Activated T-helper 9 cell treated with anti-CD3 and anti-CD28 coated beads, Interleukin-2, amount 50 U/mL, for 16 hours (primary cell): ENCODE data around the gene ATP8A1.
"Not testable (repeated sequence)": the region's sequence is repeated elsewhere in the genome, so short reads cannot be mapped to it uniquely, and the experiment has no call there.

Experiments used
- DNase-seq: peaks from one replicate; pipeline ENCODE4 v3.0.0-alpha.2; 2020; ENCODE audit warnings: low read depth

Gene ATP8A1

GRCh38 chr4:42501624-42502401, 155.1 kb downstream of the ATP8A1 start:
- no peak for DNase-seq

DNA sequence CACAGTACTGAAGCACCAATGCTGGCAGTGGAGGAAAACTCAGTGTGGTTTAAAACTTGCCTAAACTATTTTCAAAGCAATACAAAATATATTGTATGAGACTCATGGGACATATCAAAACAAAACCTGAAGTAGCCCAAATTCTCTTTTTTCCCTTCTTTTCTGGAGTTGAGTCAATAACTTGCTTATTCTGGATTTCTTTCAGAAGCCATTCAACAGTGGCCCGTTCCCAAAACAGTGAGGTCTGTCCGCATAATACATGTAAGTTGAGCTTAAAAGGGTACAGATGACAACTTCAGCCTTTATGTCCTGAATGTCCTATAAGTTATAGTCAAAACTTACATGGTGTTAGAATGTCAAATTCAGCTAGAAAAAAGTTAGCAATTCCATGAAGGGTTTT, 158.9 kb downstream of the ATP8A1 start:
- no peak for DNase-seq

DNA sequence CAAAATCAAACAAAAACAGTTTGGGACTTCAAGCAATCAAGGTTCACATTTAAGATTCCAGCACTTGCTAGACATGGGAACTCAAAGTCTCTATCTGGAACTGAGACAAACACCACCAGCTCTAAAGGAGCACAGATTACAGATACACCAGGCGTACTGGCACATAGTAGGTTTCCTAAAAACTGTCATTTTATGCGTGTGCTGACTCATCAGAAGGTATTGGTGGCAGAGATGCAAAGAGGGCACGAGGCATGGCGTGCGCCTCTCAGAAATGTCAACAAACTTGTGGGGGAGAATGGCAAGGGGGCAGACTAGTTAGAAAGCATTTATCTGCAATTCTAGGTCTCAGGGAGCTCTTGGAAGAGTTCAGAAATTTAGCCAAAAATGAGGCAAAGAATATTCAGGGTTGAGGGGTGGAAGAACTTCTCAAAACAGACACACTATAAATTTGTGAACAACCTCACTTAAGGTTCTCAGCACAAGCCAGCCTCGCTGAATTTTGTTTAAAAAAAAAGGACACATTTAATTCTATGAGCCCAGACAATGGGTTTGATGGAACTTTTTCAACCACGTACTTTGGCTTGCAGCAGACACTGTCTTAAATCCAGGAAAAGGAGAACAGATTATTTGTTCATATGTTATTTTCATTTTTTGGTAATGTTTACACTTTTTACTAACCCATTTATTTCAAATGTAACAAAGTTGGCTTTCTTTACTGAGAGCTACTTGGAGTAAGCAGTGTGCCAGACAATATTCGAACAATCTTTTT, 159.6 kb downstream of the ATP8A1 start:
- no peak for DNase-seq

GRCh38 chr4:42492962-42493361, 163.9 kb downstream of the ATP8A1 start:
- DNase-seq, result no peak

- no peak for DNase-seq
These were observed 166.9 kb downstream of the ATP8A1 start for GRCh38 chr4:42490015-42490414.

- no peak for DNase-seq
These were observed 167.8 kb downstream of the ATP8A1 start for GRCh38 chr4:42489095-42489494.

- DNase-seq, result no peak
These were observed 168.4 kb downstream of the ATP8A1 start for GRCh38 chr4:42488554-42488953.

DNA sequence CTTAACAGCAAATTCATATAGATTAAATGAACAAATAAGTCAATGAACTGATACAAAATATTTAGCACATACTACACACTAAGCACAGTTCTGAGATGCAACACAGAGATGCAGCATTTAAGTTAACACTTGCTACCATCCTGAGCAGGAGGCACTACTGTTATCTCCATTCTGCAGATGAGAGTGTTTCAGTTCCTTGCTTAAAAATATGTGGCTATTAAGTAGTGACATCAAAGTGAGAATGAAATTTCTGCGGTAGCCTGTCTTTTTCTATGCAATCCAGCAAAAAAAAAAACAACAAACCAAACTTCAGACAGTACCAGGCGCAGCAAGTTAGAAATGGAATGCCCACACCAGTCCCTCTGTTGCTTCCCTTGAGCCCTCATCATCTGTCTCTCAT, 168.8 kb downstream of the ATP8A1 start:
- no peak for DNase-seq

GRCh38 chr4:42487230-42487629, 169.7 kb downstream of the ATP8A1 start:
- no peak for DNase-seq

DNA sequence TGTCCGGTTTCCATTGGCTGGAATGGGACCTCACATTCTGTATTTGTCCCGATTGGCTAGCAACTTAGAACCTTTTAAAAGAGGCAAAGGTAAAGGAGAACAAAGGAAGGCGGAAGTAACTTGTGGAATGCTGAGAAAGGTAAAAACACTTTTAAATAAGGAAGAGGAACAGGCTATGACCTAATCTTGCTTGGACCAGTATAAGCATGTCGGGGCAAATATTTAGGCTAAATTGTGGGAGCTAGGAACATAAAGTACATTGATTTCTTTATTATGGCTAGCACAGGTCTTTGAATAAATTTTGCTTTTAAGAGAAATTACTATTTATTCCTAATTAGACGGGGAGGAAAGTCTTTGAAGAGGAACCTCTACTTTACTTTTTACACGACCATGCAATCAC, 170.7 kb downstream of the ATP8A1 start:
- DNase-seq, result not testable (repeated sequence)

GRCh38 chr4:42484630-42485029, 172.3 kb downstream of the ATP8A1 start:
- no peak for DNase-seq

DNA sequence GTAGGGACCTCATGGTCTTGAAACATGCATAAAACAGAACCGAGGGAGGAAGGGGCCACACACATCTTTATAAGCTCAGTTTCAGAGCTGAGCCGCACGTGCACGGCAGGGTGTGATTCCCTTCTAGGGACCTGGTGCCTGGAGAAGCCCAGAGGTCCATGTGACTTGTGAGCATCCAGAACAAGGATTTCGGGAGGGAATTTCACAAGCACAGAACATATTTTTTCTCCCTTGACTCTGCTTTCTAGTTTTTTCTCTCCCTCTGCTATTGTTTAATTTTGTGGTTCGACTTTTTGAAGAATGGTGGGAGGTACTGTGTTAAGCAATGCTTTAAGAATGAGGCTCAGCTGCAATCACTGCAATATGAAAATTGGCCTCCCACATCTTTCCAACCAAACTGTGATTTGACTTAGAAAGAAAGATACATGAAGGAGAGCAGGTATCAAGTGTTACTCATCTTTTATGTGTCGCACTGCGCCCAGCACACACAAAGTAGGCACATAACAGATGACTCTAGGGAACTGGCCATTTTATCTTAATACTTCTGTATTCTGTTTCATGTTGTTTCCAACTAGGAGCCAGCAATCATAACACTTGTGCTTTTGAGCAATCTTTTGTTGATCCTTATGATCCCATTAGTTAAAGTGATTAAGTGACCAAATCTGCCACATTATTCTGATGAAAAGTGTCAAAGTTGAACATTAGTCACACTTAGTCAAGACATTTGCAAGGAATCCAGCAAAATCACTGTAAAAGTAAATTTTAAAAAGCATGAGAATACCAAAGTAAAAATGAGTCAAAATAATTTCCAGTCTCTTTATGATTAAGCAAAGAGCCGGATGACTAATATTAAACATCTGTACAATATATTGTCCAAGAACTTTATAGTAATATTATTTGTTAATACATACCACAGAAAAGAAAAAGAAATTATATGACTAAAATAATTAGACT, 173.2 kb downstream of the ATP8A1 start:
- no peak for DNase-seq

GRCh38 chr4:42482516-42483327, 174.2 kb downstream of the ATP8A1 start:
- no peak for DNase-seq

- no peak for DNase-seq
These were observed 176.2 kb downstream of the ATP8A1 start for GRCh38 chr4:42480717-42481116.

- DNase-seq, result no peak
These were observed 176.6 kb downstream of the ATP8A1 start for GRCh38 chr4:42480281-42480680.

DNA sequence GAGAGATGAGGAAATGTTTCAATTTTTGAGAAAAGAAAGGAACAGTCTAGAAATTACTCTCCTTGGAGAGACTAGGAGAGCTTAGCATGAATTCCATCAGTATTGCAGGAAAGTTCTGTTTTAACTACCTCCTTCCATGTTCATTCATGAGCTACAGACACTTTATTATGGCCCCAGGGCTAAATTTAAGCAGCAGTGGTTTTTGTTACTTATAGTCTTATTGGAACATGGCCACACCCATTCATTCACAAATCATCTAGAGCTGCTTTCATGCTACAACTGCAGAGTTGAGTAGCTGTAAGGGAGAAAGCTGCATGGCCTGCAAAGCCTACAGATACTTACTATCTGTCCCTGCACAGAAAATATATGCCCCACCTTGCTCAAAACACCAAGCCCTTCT, 178.0 kb downstream of the ATP8A1 start:
- no peak for DNase-seq

GRCh38 chr4:42478509-42478908, 178.4 kb downstream of the ATP8A1 start:
- no peak for DNase-seq

DNA sequence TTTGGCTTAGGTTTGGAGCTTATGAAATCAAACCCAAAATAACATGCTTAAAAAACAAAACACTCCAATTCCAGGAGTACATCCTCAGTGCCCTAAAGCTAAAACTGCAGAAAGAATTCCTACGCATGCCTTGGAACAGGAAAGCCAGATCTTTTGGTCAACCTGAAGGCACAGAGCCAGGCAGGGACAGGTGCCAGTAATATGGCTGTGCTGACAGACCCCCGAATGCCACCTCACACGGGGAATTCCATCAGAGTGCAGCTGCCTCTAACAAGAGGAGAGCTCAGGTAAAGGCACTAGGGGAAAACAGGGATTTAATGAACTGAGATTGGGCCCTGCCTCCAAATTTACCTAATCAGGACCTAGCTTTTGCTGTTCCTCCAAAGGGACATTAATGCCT, 182.5 kb downstream of the ATP8A1 start:
- DNase-seq, result no peak

GRCh38 chr4:42473071-42473684, 183.7 kb downstream of the ATP8A1 start:
- DNase-seq, result no peak

GRCh38 chr4:42471896-42472295, 185.0 kb downstream of the ATP8A1 start:
- no peak for DNase-seq

DNA sequence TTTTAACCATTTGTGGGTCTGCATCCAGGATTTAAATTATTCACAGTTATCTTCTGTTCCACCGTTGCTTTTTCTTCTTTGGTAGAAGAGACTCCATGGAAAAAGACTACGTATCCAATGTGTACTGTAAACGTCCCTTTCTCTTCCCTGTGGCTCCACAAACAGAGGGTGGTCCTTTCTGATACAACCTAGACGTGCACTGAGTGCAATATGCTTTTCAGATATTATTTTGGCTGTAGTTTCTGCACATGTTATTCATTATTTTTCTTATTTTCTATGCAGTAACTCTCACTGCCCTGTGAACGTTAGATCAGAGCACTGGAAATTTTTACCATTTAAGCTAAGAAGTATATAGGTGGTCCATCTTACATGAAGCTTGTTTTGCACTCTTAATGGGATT, 186.9 kb downstream of the ATP8A1 start:
- no peak for DNase-seq
